Testis (tissue), 3 donors: Measurements from ENCODE around the gene RASGRF1. TPM values are rescaled to one million over a fixed set of nuclear protein-coding genes. Genes with fewer than 3 reads are reported as not detected.

Source experiments
- DNase-seq: peaks from one replicate; pipeline ENCODE4 v3.0.0-alpha.2; 2019
- H3K27ac ChIP-seq, 2 donors: fragments of 200-600 bp; sonication (generic); one replicate each; pipeline ENCODE4 v1.5.1; 2019
- H3K27me3 ChIP-seq: fragments of 200-600 bp; sonication (generic); one replicate; pipeline ENCODE4 v1.5.1; 2019
- H3K36me3 ChIP-seq: fragments of 200-600 bp; sonication (generic); one replicate; pipeline ENCODE4 v1.5.1; 2017; ENCODE audit warnings: low read depth; ENCODE audit errors: missing control alignments
- H3K4me1 ChIP-seq: fragments of 200-600 bp; sonication (generic); one replicate; pipeline ENCODE4 v1.5.1; 2019
- H3K4me3 ChIP-seq, 2 donors: fragments of 200-600 bp; sonication (generic); one replicate each; pipeline ENCODE4 v1.5.1; 2017 to 2019
- H3K9me3 ChIP-seq: fragments of 200-600 bp; sonication (generic); one replicate; pipeline ENCODE4 v1.5.1; 2017
- CTCF ChIP-seq, 3 experiments: fragments of 450-650 bp in 2 of 3; fragments of 200-600 bp in 1 of 3; sonication (generic) in 1 of 3; IDR thresholded peaks; one replicate each; pipeline ENCODE4 v1.5.1; 2016 to 2019; ENCODE audit warnings: antibody characterized with exemption in 3 of 3, mild to moderate bottlenecking in 2 of 3, moderate library complexity in 1 of 3
- POLR2A ChIP-seq: fragments of 450-650 bp; IDR thresholded peaks from one replicate; pipeline ENCODE4 v1.6.1; 2017; ENCODE audit warnings: antibody characterized with exemption, mild to moderate bottlenecking, moderate library complexity
- WGBS, 2 donors: methylation state at CpG; one replicate each; pipeline ENCODE4 v1.1.5; 2018; 5-methylcytosine and 5-hydroxymethylcytosine counted together
- intact Hi-C: fragments of 100-400 bp; cut with DNase I; formaldehyde crosslinking; loops from one replicate; pipeline ENCODE4 v1.15.1; 2023; ENCODE audit warnings: low total_unique reads
- polyA plus RNA-seq: library from polyadenylated mRNA; stranded (reverse); fragments of 350-450 nt; fragmentation: Illumina TruSeq; extraction: RNeasy Lipid Tissue Mini Kit (QIAGEN cat#74804); gene quantifications from one replicate; pipeline ENCODE4 v1.2.3, GENCODE V29; 2014; ENCODE audit warnings: low read depth, low replicate concordance; ENCODE audit not compliant: insufficient read depth
- total RNA-seq, 2 donors: library from RNA; depleted of rRNA; stranded (reverse); fragments of >200 nt; gene quantifications; one replicate each; pipeline ENCODE4 v1.2.3, GENCODE V29; 2016

Gene RASGRF1
- total and polyA plus RNA-seq, 3 donors from 2014 or later = 2.6 to 3.3 (median 3.1) TPM

- DNase-seq = no peak
- no peak overlapping the region for H3K27ac ChIP-seq
- no peak overlapping the region for H3K4me3 ChIP-seq
- H3K36me3 ChIP-seq = no peaks in the 10 kb centered on the region
- no peak for TF ChIP-seq POLR2A
- TF ChIP-seq CTCF (IDR thresholded peaks at IDR 0.05) = no peak
- intact Hi-C loops = no loop called here
- H3K9me3 ChIP-seq = no peaks in the 10 kb centered on the region
- 88 to 91% methylated on average over 8 to 11 of the region's 11 CpGs for WGBS, 2 donors
- H3K27me3 ChIP-seq = no peaks in the 10 kb centered on the region
- no peaks in the 10 kb centered on the region for H3K4me1 ChIP-seq
These were observed 11.7 kb downstream of the RASGRF1 start for GRCh38 chr15:79078763-79079410.

GRCh38 chr15:79078003-79078402 lies 12.6 kb downstream of the RASGRF1 start:
- 93 to 96% methylated on average over 3 to 5 of the region's 5 CpGs for WGBS, 2 donors
- no peak for DNase-seq
- Histone ChIP-seq H3K27ac (no peak overlapping the region), H3K4me1 (no peaks in the 10 kb centered on the region), H3K4me3 (no peak overlapping the region), H3K27me3 (no peaks in the 10 kb centered on the region), H3K36me3 (no peaks in the 10 kb centered on the region), H3K9me3 (no peaks in the 10 kb centered on the region)
- TF ChIP-seq POLR2A (no peak), CTCF (IDR thresholded peaks at IDR 0.05) (no peak)
- intact Hi-C loops = no loop called here

GRCh38 chr15:79076661-79077060 lies 13.9 kb downstream of the RASGRF1 start:
- peaks cover 1% of the 10 kb centered on the region for H3K4me1 ChIP-seq

GRCh38 chr15:79075256-79075655 lies 15.3 kb downstream of the RASGRF1 start:
- H3K4me1 ChIP-seq = peaks cover 3% of the 10 kb centered on the region
- no peaks in the 10 kb centered on the region for H3K9me3 ChIP-seq
- H3K27ac ChIP-seq = no peak overlapping the region
- DNase-seq = no peak
- no peak overlapping the region for H3K4me3 ChIP-seq
- H3K27me3 ChIP-seq = no peaks in the 10 kb centered on the region
- intact Hi-C loops = no loop called here
- 42 to 83% methylated on average over 2 of the region's 2 CpGs for WGBS, 2 donors
- H3K36me3 ChIP-seq = no peaks in the 10 kb centered on the region
- TF ChIP-seq POLR2A (no peak), CTCF (IDR thresholded peaks at IDR 0.05) (no peak)

More at GRCh38 chr15:79076661-79077060, 13.9 kb downstream of the RASGRF1 start:
- Histone ChIP-seq H3K36me3 (no peaks in the 10 kb centered on the region), H3K27me3 (no peaks in the 10 kb centered on the region), H3K4me3 (no peak overlapping the region), H3K27ac (no peak overlapping the region), H3K9me3 (no peaks in the 10 kb centered on the region)
- intact Hi-C loops = no loop called here
- DNase-seq = no peak
- 85 to 88% methylated on average over 6 of the region's 6 CpGs for WGBS, 2 donors
- TF ChIP-seq CTCF (IDR thresholded peaks at IDR 0.05) = no peak

GRCh38 chr15:79073336-79073735 lies 17.2 kb downstream of the RASGRF1 start:
- no peaks in the 10 kb centered on the region for H3K27me3 ChIP-seq
- H3K27ac ChIP-seq = no peak overlapping the region
- no peaks in the 10 kb centered on the region for H3K9me3 ChIP-seq
- DNase-seq = no peak
- intact Hi-C loops = no loop called here
- 93 to 94% methylated on average over 9 of the region's 9 CpGs for WGBS, 2 donors
- no peaks in the 10 kb centered on the region for H3K36me3 ChIP-seq
- peaks cover 3% of the 10 kb centered on the region for H3K4me1 ChIP-seq
- no peak for TF ChIP-seq POLR2A
- no peak for TF ChIP-seq CTCF (IDR thresholded peaks at IDR 0.05)
- no peak overlapping the region for H3K4me3 ChIP-seq
